DOHH2 (cell line): Measurements from ENCODE around the gene CALR.

Experiments used
- H3F3A ChIP-seq: fragments of 200-600 bp; sonication (generic), shearing (Covaris generic); 2 replicates; pipeline ENCODE4 v1.6.0; 2016; ENCODE audit warnings: antibody characterized with exemption, mild to moderate bottlenecking; ENCODE audit not compliant: control insufficient read depth, insufficient read depth
- H3K27ac ChIP-seq: fragments of 200-600 bp; sonication (generic); 2 replicates; pipeline ENCODE4 v1.5.1; 2014; ENCODE audit warnings: low read depth, mild to moderate bottlenecking, low read length, moderate library complexity
- H3K27me3 ChIP-seq: fragments of 200-600 bp; sonication (generic); 2 replicates; pipeline ENCODE4 v1.6.1; 2014; ENCODE audit warnings: mild to moderate bottlenecking, low read length, mixed read lengths; ENCODE audit not compliant: control insufficient read depth
- H3K36me3 ChIP-seq: fragments of 200-600 bp; sonication (generic); 2 replicates; pipeline ENCODE4 v1.6.1; 2014; ENCODE audit warnings: mild to moderate bottlenecking, low read length, moderate library complexity, mixed read lengths; ENCODE audit not compliant: control insufficient read depth
- H3K4me1 ChIP-seq: fragments of 200-600 bp; sonication (generic); 2 replicates; pipeline ENCODE4 v1.6.1; 2014; ENCODE audit warnings: mild to moderate bottlenecking, low read length, mixed read lengths; ENCODE audit not compliant: control insufficient read depth
- H3K4me2 ChIP-seq: fragments of 200-600 bp; sonication (generic); 2 replicates; pipeline ENCODE4 v1.6.0; 2014; ENCODE audit warnings: mild to moderate bottlenecking, low read length, moderate library complexity
- H3K4me3 ChIP-seq: fragments of 200-600 bp; sonication (generic); 2 replicates; pipeline ENCODE4 v1.5.1; 2014; ENCODE audit warnings: mild to moderate bottlenecking, low read length, mixed read lengths
- H3K79me2 ChIP-seq: fragments of 200-600 bp; sonication (generic); 2 replicates; pipeline ENCODE4 v1.6.1; 2014; ENCODE audit warnings: mild to moderate bottlenecking, low read length, mixed read lengths; ENCODE audit not compliant: control insufficient read depth
- H3K9me2 ChIP-seq: fragments of 200-600 bp; sonication (generic); replicated peaks from 2 replicates; pipeline ENCODE4 v1.6.1; 2014; ENCODE audit warnings: mild to moderate bottlenecking, low read length, mixed read lengths; ENCODE audit not compliant: control insufficient read depth
- H3K9me3 ChIP-seq: fragments of 200-600 bp; sonication (generic); 2 replicates; pipeline ENCODE4 v1.6.1; 2014; ENCODE audit warnings: antibody characterized with exemption, low read length, mixed read lengths; ENCODE audit not compliant: control insufficient read depth, insufficient read depth
- H4K20me1 ChIP-seq: fragments of 200-600 bp; sonication (generic); 2 replicates; pipeline ENCODE4 v1.6.0; 2014; ENCODE audit warnings: low read depth, mild to moderate bottlenecking, antibody characterized with exemption, low read length, moderate library complexity; ENCODE audit not compliant: control insufficient read depth, insufficient read depth
- CTCF ChIP-seq: fragments of 200-600 bp; sonication (generic); IDR thresholded peaks from one replicate; pipeline ENCODE4 v1.5.1; 2014; ENCODE audit warnings: antibody characterized with exemption, mild to moderate bottlenecking, low read depth, low read length; ENCODE audit not compliant: poor library complexity, severe bottlenecking
- EZH2phosphoT487 ChIP-seq: fragments of 200-600 bp; sonication (generic); IDR thresholded peaks from 2 replicates; pipeline ENCODE4 v1.6.1; 2017; ENCODE audit warnings: borderline replicate concordance, mild to moderate bottlenecking, antibody characterized with exemption, low read length, moderate library complexity, mixed read lengths

Gene CALR

GRCh38 chr19:12990853-12991252 lies 52.4 kb downstream of the CALR start:
- Histone ChIP-seq H3K9me3 (peaks cover 2% of the 10 kb centered on the region; the same call in 1 of the 2 replicates), H3K9me2 (no peaks in the 10 kb centered on the region), H3K4me2 (no peak overlapping the region), H3K27ac (no peak overlapping the region), H3K36me3 (no peaks in the 10 kb centered on the region), H3K79me2 (no peaks in the 10 kb centered on the region), H3F3A (no peaks in the 10 kb centered on the region), H3K4me1 (no peaks in the 10 kb centered on the region), H3K4me3 (no peak overlapping the region), H4K20me1 (no peaks in the 10 kb centered on the region), H3K27me3 (peaks cover 17% of the 10 kb centered on the region)
- no peak for TF ChIP-seq CTCF
- TF ChIP-seq EZH2phosphoT487 = no peak

GRCh38 chr19:12991296-12991695 lies 52.9 kb downstream of the CALR start:
- no peak for TF ChIP-seq CTCF
- TF ChIP-seq EZH2phosphoT487 = no peak
- Histone ChIP-seq H3F3A (no peaks in the 10 kb centered on the region), H3K4me3 (no peak overlapping the region), H4K20me1 (no peaks in the 10 kb centered on the region), H3K27ac (no peak overlapping the region), H3K36me3 (no peaks in the 10 kb centered on the region), H3K4me2 (no peak overlapping the region), H3K9me2 (no peaks in the 10 kb centered on the region), H3K9me3 (peaks cover 2% of the 10 kb centered on the region; the same call in 1 of the 2 replicates), H3K79me2 (no peaks in the 10 kb centered on the region), H3K27me3 (peaks cover 21% of the 10 kb centered on the region), H3K4me1 (no peaks in the 10 kb centered on the region)

GRCh38 chr19:12992729-12993128 lies 54.3 kb downstream of the CALR start:
- Histone ChIP-seq H3K4me1 (no peaks in the 10 kb centered on the region), H3K36me3 (no peaks in the 10 kb centered on the region)
- no peak for TF ChIP-seq CTCF
- no peak for TF ChIP-seq EZH2phosphoT487

More at GRCh38 chr19:12992729-12993128, 54.3 kb downstream of the CALR start:
- no peaks in the 10 kb centered on the region for H3F3A ChIP-seq
- H3K27ac ChIP-seq = no peak overlapping the region
- no peaks in the 10 kb centered on the region for H3K9me2 ChIP-seq
- no peak overlapping the region for H3K4me3 ChIP-seq
- no peak overlapping the region for H3K4me2 ChIP-seq
- no peaks in the 10 kb centered on the region for H3K79me2 ChIP-seq
- peaks cover 2% of the 10 kb centered on the region; the same call in 1 of the 2 replicates for H3K9me3 ChIP-seq
- H3K27me3 ChIP-seq = peaks cover 22% of the 10 kb centered on the region
- H4K20me1 ChIP-seq = no peaks in the 10 kb centered on the region
